DOHH2 (cell line): Measurements from ENCODE around the gene KCTD10.

ENCODE experiments used
- H3F3A ChIP-seq: fragments of 200-600 bp; sonication (generic), shearing (Covaris generic); 2 replicates; pipeline ENCODE4 v1.6.0; 2016; ENCODE audit warnings: antibody characterized with exemption, mild to moderate bottlenecking; ENCODE audit not compliant: control insufficient read depth, insufficient read depth
- H3K27ac ChIP-seq: fragments of 200-600 bp; sonication (generic); 2 replicates; pipeline ENCODE4 v1.5.1; 2014; ENCODE audit warnings: low read depth, mild to moderate bottlenecking, low read length, moderate library complexity
- H3K27me3 ChIP-seq: fragments of 200-600 bp; sonication (generic); 2 replicates; pipeline ENCODE4 v1.6.1; 2014; ENCODE audit warnings: mild to moderate bottlenecking, low read length, mixed read lengths; ENCODE audit not compliant: control insufficient read depth
- H3K36me3 ChIP-seq: fragments of 200-600 bp; sonication (generic); 2 replicates; pipeline ENCODE4 v1.6.1; 2014; ENCODE audit warnings: mild to moderate bottlenecking, low read length, moderate library complexity, mixed read lengths; ENCODE audit not compliant: control insufficient read depth
- H3K4me1 ChIP-seq: fragments of 200-600 bp; sonication (generic); 2 replicates; pipeline ENCODE4 v1.6.1; 2014; ENCODE audit warnings: mild to moderate bottlenecking, low read length, mixed read lengths; ENCODE audit not compliant: control insufficient read depth
- H3K4me2 ChIP-seq: fragments of 200-600 bp; sonication (generic); 2 replicates; pipeline ENCODE4 v1.6.0; 2014; ENCODE audit warnings: mild to moderate bottlenecking, low read length, moderate library complexity
- H3K4me3 ChIP-seq: fragments of 200-600 bp; sonication (generic); 2 replicates; pipeline ENCODE4 v1.5.1; 2014; ENCODE audit warnings: mild to moderate bottlenecking, low read length, mixed read lengths
- H3K79me2 ChIP-seq: fragments of 200-600 bp; sonication (generic); 2 replicates; pipeline ENCODE4 v1.6.1; 2014; ENCODE audit warnings: mild to moderate bottlenecking, low read length, mixed read lengths; ENCODE audit not compliant: control insufficient read depth
- H3K9me2 ChIP-seq: fragments of 200-600 bp; sonication (generic); replicated peaks from 2 replicates; pipeline ENCODE4 v1.6.1; 2014; ENCODE audit warnings: mild to moderate bottlenecking, low read length, mixed read lengths; ENCODE audit not compliant: control insufficient read depth
- H3K9me3 ChIP-seq: fragments of 200-600 bp; sonication (generic); 2 replicates; pipeline ENCODE4 v1.6.1; 2014; ENCODE audit warnings: antibody characterized with exemption, low read length, mixed read lengths; ENCODE audit not compliant: control insufficient read depth, insufficient read depth
- H4K20me1 ChIP-seq: fragments of 200-600 bp; sonication (generic); 2 replicates; pipeline ENCODE4 v1.6.0; 2014; ENCODE audit warnings: low read depth, mild to moderate bottlenecking, antibody characterized with exemption, low read length, moderate library complexity; ENCODE audit not compliant: control insufficient read depth, insufficient read depth
- EZH2phosphoT487 ChIP-seq: fragments of 200-600 bp; sonication (generic); IDR thresholded peaks from 2 replicates; pipeline ENCODE4 v1.6.1; 2017; ENCODE audit warnings: borderline replicate concordance, mild to moderate bottlenecking, antibody characterized with exemption, low read length, moderate library complexity, mixed read lengths
- TF ChIP-seq, protein P1 (sequence below): fragments of 200-600 bp; sonication (generic); IDR thresholded peaks from one replicate; pipeline ENCODE4 v1.5.1; 2014; ENCODE audit warnings: antibody characterized with exemption, mild to moderate bottlenecking, low read depth, low read length; ENCODE audit not compliant: poor library complexity, severe bottlenecking

KCTD10 gene

GRCh38 chr12:109473006-109473405 lies 4.1 kb downstream of the KCTD10 start:
- Histone ChIP-seq H3K9me3 (no peaks in the 10 kb centered on the region), H3K27me3 (no peaks in the 10 kb centered on the region), H3K4me1 (peaks cover 11% of the 10 kb centered on the region), H3K27ac (no peak overlapping the region), H3K4me2 (no peak overlapping the region), H3K9me2 (no peaks in the 10 kb centered on the region), H3K4me3 (no peak overlapping the region), H4K20me1 (peaks cover 3% of the 10 kb centered on the region; the same call in 1 of the 2 replicates), H3F3A (0 out of 2 replicates have a peak, but pooled peaks cover 3% of the 10 kb centered on the region), H3K79me2 (peaks cover 86% of the 10 kb centered on the region), H3K36me3 (peaks cover 14% of the 10 kb centered on the region)
- TF ChIP-seq EZH2phosphoT487, result no peak
- TF ChIP-seq, protein P1, sequence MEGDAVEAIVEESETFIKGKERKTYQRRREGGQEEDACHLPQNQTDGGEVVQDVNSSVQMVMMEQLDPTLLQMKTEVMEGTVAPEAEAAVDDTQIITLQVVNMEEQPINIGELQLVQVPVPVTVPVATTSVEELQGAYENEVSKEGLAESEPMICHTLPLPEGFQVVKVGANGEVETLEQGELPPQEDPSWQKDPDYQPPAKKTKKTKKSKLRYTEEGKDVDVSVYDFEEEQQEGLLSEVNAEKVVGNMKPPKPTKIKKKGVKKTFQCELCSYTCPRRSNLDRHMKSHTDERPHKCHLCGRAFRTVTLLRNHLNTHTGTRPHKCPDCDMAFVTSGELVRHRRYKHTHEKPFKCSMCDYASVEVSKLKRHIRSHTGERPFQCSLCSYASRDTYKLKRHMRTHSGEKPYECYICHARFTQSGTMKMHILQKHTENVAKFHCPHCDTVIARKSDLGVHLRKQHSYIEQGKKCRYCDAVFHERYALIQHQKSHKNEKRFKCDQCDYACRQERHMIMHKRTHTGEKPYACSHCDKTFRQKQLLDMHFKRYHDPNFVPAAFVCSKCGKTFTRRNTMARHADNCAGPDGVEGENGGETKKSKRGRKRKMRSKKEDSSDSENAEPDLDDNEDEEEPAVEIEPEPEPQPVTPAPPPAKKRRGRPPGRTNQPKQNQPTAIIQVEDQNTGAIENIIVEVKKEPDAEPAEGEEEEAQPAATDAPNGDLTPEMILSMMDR, result no peak

- no peak overlapping the region for H3K27ac ChIP-seq
- TF ChIP-seq, protein P1, result no peak
- no peak for TF ChIP-seq EZH2phosphoT487
- H3K4me3 ChIP-seq, result no peak overlapping the region
- H3K36me3 ChIP-seq, result peaks cover 24% of the 10 kb centered on the region
- no peaks in the 10 kb centered on the region for H3K27me3 ChIP-seq
- no peaks in the 10 kb centered on the region for H3F3A ChIP-seq
- H3K79me2 ChIP-seq, result peaks cover 72% of the 10 kb centered on the region
- H3K9me3 ChIP-seq, result no peaks in the 10 kb centered on the region
- no peaks in the 10 kb centered on the region for H3K4me1 ChIP-seq
- H3K4me2 ChIP-seq, result no peak overlapping the region
- no peaks in the 10 kb centered on the region for H3K9me2 ChIP-seq
- 0 out of 2 replicates have a peak, but pooled peaks cover 7% of the 10 kb centered on the region for H4K20me1 ChIP-seq
These were observed 7.6 kb downstream of the KCTD10 start for GRCh38 chr12:109469517-109469916.

DNA sequence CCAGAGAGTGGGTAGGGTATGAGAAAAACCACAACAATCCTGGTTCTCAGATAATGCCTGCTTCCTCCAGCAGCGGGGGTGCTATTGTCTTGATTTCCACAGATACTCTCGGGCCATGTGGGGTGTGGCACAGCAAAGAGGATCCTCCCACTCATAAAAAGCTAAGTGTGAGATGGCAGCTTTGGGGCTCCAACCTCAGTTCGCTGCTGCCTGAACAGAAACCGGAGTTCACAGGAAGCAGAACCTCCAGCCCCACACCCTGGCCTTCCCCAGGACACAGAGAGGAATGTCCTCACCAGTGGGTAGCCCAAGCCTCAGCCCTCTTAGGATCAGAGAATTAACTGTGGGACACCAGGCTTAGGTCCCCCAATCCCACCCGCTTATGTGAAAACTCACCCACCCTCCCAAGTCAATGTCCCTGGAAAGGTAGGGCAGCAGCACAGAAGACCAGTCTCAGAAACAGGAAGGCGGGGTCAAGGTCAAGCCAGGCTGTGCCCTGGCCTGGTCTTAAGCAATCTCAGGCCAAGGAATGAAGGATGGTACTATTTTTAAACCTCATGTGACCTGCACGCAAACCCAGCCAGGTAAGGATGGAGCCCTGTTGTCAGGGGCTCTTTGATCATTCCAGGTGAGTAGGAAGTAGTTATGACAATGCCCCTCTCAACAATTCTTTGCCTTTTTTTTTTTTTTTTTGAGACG lies 9.0 kb downstream of the KCTD10 start:
- no peaks in the 10 kb centered on the region for H3K9me2 ChIP-seq
- TF ChIP-seq EZH2phosphoT487, result no peak
- TF ChIP-seq, protein P1, result no peak
- no peak overlapping the region for H3K4me3 ChIP-seq
- 0 out of 2 replicates have a peak, but pooled peaks cover 7% of the 10 kb centered on the region for H4K20me1 ChIP-seq
- H3K79me2 ChIP-seq, result peaks cover 69% of the 10 kb centered on the region
- no peaks in the 10 kb centered on the region for H3K9me3 ChIP-seq
- no peak overlapping the region for H3K4me2 ChIP-seq
- H3K27ac ChIP-seq, result no peak overlapping the region
- no peaks in the 10 kb centered on the region for H3K27me3 ChIP-seq
- H3K36me3 ChIP-seq, result peaks cover 24% of the 10 kb centered on the region
- no peaks in the 10 kb centered on the region for H3F3A ChIP-seq
- H3K4me1 ChIP-seq, result no peaks in the 10 kb centered on the region
